ENCODE results near the gene CD70.
"Not testable (repeated sequence)": the region's sequence is repeated elsewhere in the genome, so short reads cannot be mapped to it uniquely, and the experiment has no call there.

GRCh38 chr19:6597471-6598253, 6.7 kb upstream of the CD70 start:
- TF ChIP-seq, protein P1, sequence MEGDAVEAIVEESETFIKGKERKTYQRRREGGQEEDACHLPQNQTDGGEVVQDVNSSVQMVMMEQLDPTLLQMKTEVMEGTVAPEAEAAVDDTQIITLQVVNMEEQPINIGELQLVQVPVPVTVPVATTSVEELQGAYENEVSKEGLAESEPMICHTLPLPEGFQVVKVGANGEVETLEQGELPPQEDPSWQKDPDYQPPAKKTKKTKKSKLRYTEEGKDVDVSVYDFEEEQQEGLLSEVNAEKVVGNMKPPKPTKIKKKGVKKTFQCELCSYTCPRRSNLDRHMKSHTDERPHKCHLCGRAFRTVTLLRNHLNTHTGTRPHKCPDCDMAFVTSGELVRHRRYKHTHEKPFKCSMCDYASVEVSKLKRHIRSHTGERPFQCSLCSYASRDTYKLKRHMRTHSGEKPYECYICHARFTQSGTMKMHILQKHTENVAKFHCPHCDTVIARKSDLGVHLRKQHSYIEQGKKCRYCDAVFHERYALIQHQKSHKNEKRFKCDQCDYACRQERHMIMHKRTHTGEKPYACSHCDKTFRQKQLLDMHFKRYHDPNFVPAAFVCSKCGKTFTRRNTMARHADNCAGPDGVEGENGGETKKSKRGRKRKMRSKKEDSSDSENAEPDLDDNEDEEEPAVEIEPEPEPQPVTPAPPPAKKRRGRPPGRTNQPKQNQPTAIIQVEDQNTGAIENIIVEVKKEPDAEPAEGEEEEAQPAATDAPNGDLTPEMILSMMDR (IDR thresholded peaks at IDR 0.05) = not testable (repeated sequence)
- not testable (repeated sequence) for TF ChIP-seq POLR2A (IDR thresholded peaks at IDR 0.05)
